Kidney (tissue), 14 donors: ENCODE results near the gene SLX4IP. TPM values are rescaled to one million over a fixed set of nuclear protein-coding genes. Genes with fewer than 3 reads are reported as not detected.

Experiments used
- DNase-seq, 5 donors: peaks; one replicate each; pipeline ENCODE4 v3.0.0-alpha.2; 2013 to 2020
- FAIRE-seq: peaks from 2 replicates; lab custom pipeline; 2012; peaks lifted over from hg19 to GRCh38; lab: Jason Lieb, UNC
- H3K27ac ChIP-seq, 2 donors: one replicate each; pipeline ENCODE4 v1.7.0; 2013; ENCODE audit warnings: low read depth in 2 of 2, low read length in 2 of 2, inconsistent platforms in 1 of 2
- H3K27me3 ChIP-seq: one replicate; pipeline ENCODE4 v1.7.1; 2013; ENCODE audit warnings: low read length, inconsistent platforms; ENCODE audit not compliant: control insufficient read depth, insufficient read depth
- H3K36me3 ChIP-seq, 3 donors: one replicate each; pipeline versions ENCODE4 v1.7.0 to v1.7.1; 2013; ENCODE audit warnings: low read length in 3 of 3, control low read depth in 1 of 3, inconsistent platforms in 1 of 3; ENCODE audit not compliant: insufficient read depth in 3 of 3, control insufficient read depth in 2 of 3
- H3K4me1 ChIP-seq, 3 donors: one replicate each; pipeline versions ENCODE4 v1.7.0 to v1.7.1; 2013; ENCODE audit warnings: low read length in 3 of 3, inconsistent platforms in 1 of 3, low read depth in 1 of 3; ENCODE audit not compliant: control insufficient read depth in 2 of 3, insufficient read depth in 2 of 3
- H3K4me3 ChIP-seq, 3 donors: one replicate each; pipeline versions ENCODE4 v1.7.0 to v1.8.1; 2013; ENCODE audit warnings: low read length in 3 of 3, control low read depth in 1 of 3, inconsistent platforms in 1 of 3
- H3K9ac ChIP-seq, 3 donors: one replicate each; pipeline versions ENCODE4 v1.7.0 to v1.7.1; 2013; ENCODE audit warnings: low read length in 3 of 3, control low read depth in 1 of 3, inconsistent platforms in 1 of 3
- H3K9me3 ChIP-seq, 3 donors: one replicate each; pipeline versions ENCODE4 v1.7.0 to v1.7.1; 2013; ENCODE audit warnings: low read length in 3 of 3, control low read depth in 1 of 3, inconsistent platforms in 1 of 3; ENCODE audit not compliant: control insufficient read depth in 2 of 3, insufficient read depth in 1 of 3
- intact Hi-C: fragments of 100-400 bp; cut with DNase I; formaldehyde crosslinking; loops from one replicate; pipeline ENCODE4 v1.11.1; 2022
- polyA plus RNA-seq: library from polyadenylated mRNA; stranded (reverse); fragments of 350-450 nt; fragmentation: Illumina TruSeq; extraction: RNeasy Lipid Tissue Mini Kit (QIAGEN cat#74804); gene quantifications from one replicate; pipeline ENCODE4 v1.2.3, GENCODE V29; 2014; ENCODE audit warnings: low read depth, low replicate concordance; ENCODE audit not compliant: insufficient read depth
- total RNA-seq: library from RNA; stranded (reverse); fragmentation: NEBNext Ultra II Directional; extraction: Animal tissue kit (Norgen Biotek cat#: 25700); gene quantifications from one replicate; pipeline ENCODE4 v1.2.1, GENCODE V29; 2021
- TF ChIP-seq, protein P1 (sequence below): IDR thresholded peaks from 3 replicates; pipeline ENCODE4 v1.5.1; 2012; ENCODE audit warnings: mild to moderate bottlenecking, moderate library complexity, borderline replicate concordance; ENCODE audit not compliant: insufficient read depth; ENCODE audit errors: extremely low read depth
- donor health status: control.
- donor health status: control.
- donor health status: control.
- donor health status: control.
- donor health status: control.
- donor health status: DM: yes; HTN: yes; CAD: no.
- donor health status: Normal renal cell carcinoma (clear cell type).

Gene SLX4IP
- total and polyA plus RNA-seq, 2 donors from 2014 or later, result 2.6 to 7.6 TPM

DNA sequence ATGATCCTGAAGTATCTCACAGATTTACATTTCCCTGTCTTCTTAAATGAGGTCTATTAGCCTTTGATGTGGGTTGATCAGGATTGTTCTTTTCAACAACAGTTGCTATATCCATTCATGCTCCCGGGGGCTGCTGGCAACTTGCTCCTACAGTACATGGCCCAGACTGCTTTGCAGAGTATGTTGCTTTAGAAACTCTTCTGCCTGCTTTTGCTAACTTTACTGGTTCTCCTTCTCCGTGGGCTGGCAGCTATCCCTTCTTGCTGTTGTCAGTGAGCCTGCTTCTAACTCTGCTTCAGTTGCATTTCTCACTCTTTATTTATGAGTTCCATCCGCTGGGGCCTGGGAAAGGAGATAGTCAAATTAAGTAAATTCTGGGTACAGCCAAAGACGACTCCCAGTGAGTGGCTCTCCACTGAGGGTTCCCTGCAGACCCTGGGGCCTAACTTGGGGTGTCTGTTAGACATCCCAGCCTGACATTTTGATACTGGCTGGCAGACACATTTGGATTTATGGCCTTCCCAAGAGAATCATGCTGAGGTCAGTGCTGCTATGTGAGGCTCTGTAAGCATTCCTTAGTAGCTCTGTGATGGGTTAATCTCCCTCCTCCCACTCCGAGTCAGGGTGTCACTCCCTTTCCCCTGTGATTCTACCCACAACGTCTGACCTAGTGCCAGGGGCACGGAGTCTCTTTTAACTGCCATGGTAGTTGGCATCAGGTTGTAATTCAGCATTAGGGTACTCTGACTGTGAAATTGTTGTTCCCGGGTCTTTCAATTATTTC is 73.6 kb downstream of the SLX4IP start:
- intact Hi-C loops, result no loop called here
- H3K27me3 ChIP-seq, result no peaks in the 10 kb centered on the region
- peaks cover 0 to 18% (median 9%) of the 10 kb centered on the region in 3 donors for H3K4me1 ChIP-seq
- peak overlapping the region in 1 of 3 donors; percentile 6 for H3K9ac ChIP-seq
- H3K36me3 ChIP-seq, result no peaks in the 10 kb centered on the region
- FAIRE-seq (no peak), DNase-seq (peak in 3 of 5 donors; percentile 45 to 71 (median 63))
- TF ChIP-seq, protein P1, sequence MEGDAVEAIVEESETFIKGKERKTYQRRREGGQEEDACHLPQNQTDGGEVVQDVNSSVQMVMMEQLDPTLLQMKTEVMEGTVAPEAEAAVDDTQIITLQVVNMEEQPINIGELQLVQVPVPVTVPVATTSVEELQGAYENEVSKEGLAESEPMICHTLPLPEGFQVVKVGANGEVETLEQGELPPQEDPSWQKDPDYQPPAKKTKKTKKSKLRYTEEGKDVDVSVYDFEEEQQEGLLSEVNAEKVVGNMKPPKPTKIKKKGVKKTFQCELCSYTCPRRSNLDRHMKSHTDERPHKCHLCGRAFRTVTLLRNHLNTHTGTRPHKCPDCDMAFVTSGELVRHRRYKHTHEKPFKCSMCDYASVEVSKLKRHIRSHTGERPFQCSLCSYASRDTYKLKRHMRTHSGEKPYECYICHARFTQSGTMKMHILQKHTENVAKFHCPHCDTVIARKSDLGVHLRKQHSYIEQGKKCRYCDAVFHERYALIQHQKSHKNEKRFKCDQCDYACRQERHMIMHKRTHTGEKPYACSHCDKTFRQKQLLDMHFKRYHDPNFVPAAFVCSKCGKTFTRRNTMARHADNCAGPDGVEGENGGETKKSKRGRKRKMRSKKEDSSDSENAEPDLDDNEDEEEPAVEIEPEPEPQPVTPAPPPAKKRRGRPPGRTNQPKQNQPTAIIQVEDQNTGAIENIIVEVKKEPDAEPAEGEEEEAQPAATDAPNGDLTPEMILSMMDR, result no peak
- H3K4me3 ChIP-seq, result no peak overlapping the region
- no peaks in the 10 kb centered on the region for H3K9me3 ChIP-seq
- H3K27ac ChIP-seq, result peak overlapping the region in 1 of 2 donors; percentile 15

DNA sequence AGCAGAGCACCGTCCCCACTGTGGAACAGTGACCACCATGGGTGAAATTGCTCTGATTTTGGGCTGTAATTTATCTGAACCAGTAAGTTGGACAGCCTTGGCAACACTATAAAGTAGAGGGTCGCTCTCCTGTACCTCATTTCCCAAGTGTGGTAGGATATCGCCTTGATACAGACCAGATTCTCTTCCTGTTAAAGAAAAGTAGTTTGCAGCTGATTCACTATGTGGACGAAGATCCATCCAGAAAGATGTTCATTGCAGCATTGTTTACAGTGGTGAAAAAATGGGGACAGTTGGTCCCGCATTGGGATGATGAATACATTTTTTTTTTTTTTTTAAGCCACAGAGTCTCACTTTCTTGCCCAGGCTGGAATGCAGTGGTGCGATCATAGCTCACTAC is 74.3 kb downstream of the SLX4IP start:
- H3K9me3 ChIP-seq, result no peaks in the 10 kb centered on the region
- H3K36me3 ChIP-seq, result no peaks in the 10 kb centered on the region
- TF ChIP-seq, protein P1, result no peak
- H3K4me1 ChIP-seq, result peaks cover 0 to 20% (median 9%) of the 10 kb centered on the region in 3 donors
- no peak overlapping the region for H3K4me3 ChIP-seq
- intact Hi-C loops, result no loop called here
- H3K27ac ChIP-seq, result peak overlapping the region in 1 of 2 donors; percentile 16
- FAIRE-seq, result no peak
- DNase-seq, result no peak
- no peaks in the 10 kb centered on the region for H3K27me3 ChIP-seq
- H3K9ac ChIP-seq, result no peak overlapping the region

DNA sequence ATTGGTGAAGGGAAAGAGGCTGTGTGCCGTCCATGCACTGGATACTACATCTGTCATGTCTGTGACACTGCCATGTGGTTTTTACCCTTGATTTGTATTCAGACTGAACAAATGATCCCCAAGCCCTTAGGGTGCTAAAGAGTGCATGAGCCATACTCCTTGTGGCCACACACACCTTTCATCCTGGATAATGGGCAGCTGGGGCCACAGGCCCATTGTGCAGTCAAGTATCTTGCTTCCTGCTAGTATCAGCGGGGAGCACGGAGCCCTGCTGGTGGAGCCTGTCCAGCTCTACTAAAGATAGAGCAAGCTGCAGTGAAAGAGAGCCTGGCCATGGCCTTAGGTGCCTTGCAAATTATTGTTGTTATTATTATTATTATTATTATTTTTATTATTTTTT is 75.1 kb downstream of the SLX4IP start:
- TF ChIP-seq, protein P1, result no peak
- Histone ChIP-seq H3K9ac (no peak overlapping the region), H3K27me3 (no peaks in the 10 kb centered on the region), H3K4me3 (no peak overlapping the region), H3K36me3 (no peaks in the 10 kb centered on the region), H3K27ac (no peak overlapping the region), H3K4me1 (peaks cover 0 to 20% (median 9%) of the 10 kb centered on the region in 3 donors), H3K9me3 (no peaks in the 10 kb centered on the region)
- FAIRE-seq, result no peak
- intact Hi-C loops, result no loop called here
- DNase-seq, result no peak
